ENCODE measurements around the gene DLG2.

DNA sequence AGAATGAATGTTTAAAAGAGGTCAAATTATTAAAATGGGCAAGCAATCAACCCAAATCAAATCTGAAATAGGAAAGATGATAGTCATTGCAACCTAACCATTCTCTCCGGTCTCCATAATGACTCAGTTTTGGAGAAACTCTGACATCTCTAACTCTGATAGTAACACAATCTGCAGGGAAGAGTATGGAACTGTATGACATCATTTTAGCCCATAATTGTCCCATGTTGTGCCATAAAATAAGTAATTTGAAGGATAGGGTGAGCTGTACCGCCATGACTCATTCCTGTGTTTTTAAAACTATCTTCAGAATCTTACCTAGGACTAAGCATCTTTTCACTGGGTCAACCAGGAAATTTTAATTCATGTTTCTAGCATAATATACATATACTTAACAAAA lies 350.8 kb downstream of the DLG2 start:
- no peak for TF ChIP-seq CTCF (IDR thresholded peaks at IDR 0.05)
- TF ChIP-seq ZFX (IDR thresholded peaks at IDR 0.05; ENCODE audit: borderline replicate concordance), result no peak

Measured in 22Rv1 (cell line).